ENCODE measurements around the gene SLC47A1. TPM values are rescaled to one million over a fixed set of nuclear protein-coding genes. Genes with fewer than 3 reads are reported as not detected.
A peak's percentile ranks its signal among the peaks of the same experiment; 100 is the strongest.

SLC47A1 gene
- total and polyA plus RNA-seq, 3 experiments from 2014 or later, result 0.15 to 0.29 (median 0.20) TPM

GRCh38 chr17:19531780-19532501 lies 1.7 kb upstream of the SLC47A1 start:
- H3K27me3 Mint-ChIP-seq, result peaks cover 30 to 58% of the 10 kb centered on the region in 2 donors
- peaks cover 10 to 17% (median 14%) of the 10 kb centered on the region in 3 donors for H3K4me1 Mint-ChIP-seq
- no peak overlapping the region for H3K4me3 ChIP-seq (ENCODE audit: low read length)
- no peaks in the 10 kb centered on the region for H3K9me3 Mint-ChIP-seq
- H3K36me3 Mint-ChIP-seq, result no peaks in the 10 kb centered on the region
- no peaks in the 10 kb centered on the region for H3K9me3 ChIP-seq (ENCODE audit: low read length)
- no peak overlapping the region for H3K27ac ChIP-seq (ENCODE audit: low read depth, low read length)
- H3K4me3 Mint-ChIP-seq, result peak overlapping the region in 3 of 7 donors; percentile 19 to 35 (median 32)
- ChIA-PET POLR2A (no interaction called here), CTCF (no interaction called here)
- DNase-seq, result no peak
- H3K4me1 ChIP-seq (ENCODE audit: insufficient read depth, low read length), result peaks cover 8% of the 10 kb centered on the region
- H3K27ac Mint-ChIP-seq, result no peak overlapping the region
- H3K27me3 ChIP-seq (ENCODE audit: insufficient read depth, low read length, poor library complexity, severe bottlenecking), result peaks cover 14% of the 10 kb centered on the region
- H3K36me3 ChIP-seq (ENCODE audit: insufficient read depth, low read length), result no peaks in the 10 kb centered on the region

DNA sequence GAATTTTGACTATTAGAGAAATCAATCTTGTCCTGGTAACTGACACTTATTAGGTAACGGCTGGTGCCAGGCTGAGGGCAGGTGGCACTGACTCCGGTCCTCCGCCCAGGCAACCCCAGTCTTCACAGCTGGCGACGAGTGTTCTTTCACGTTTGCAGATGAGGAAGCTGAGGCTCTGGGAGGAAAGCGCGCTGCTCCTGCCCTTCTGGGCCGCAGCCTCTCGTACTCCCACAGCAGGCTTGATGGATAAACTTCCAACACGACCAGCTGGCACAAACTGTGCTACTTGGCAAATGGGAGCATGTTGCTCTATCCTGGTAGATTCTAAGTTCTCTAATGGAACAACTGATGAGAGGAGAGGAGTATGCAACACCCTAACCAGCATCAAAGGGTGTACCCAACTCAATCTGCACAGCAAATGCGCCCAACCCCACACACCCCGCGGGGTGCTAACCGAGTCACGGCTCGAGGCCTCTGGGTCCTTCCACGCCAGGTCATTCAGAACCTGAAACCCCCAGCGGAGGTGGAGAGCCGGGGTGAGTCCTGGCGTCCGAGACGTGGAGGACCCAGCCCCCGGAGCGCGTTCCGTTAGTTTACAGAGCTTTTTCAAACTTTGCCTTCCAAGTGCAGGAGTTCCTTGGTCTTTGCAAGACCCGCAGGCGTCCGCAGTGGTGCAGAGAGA lies 477 bp upstream of the SLC47A1 start:
- Mint-ChIP-seq H3K4me1 (peaks cover 10 to 17% (median 14%) of the 10 kb centered on the region in 3 donors), H3K9me3 (no peaks in the 10 kb centered on the region), H3K36me3 (no peaks in the 10 kb centered on the region), H3K27me3 (peaks cover 39 to 59% of the 10 kb centered on the region in 2 donors), H3K27ac (no peak overlapping the region), H3K4me3 (peak overlapping the region in 5 of 7 donors; percentile 39 to 54 (median 44))
- Histone ChIP-seq H3K4me3 (ENCODE audit: low read length) (no peak overlapping the region), H3K36me3 (ENCODE audit: insufficient read depth, low read length) (no peaks in the 10 kb centered on the region), H3K4me1 (ENCODE audit: insufficient read depth, low read length) (peaks cover 8% of the 10 kb centered on the region), H3K27me3 (ENCODE audit: insufficient read depth, low read length, poor library complexity, severe bottlenecking) (peaks cover 14% of the 10 kb centered on the region), H3K27ac (ENCODE audit: low read depth, low read length) (no peak overlapping the region), H3K9me3 (ENCODE audit: low read length) (no peaks in the 10 kb centered on the region)
- POLR2A ChIA-PET, result no interaction called here
- no peak for DNase-seq
- CTCF ChIA-PET, result interaction anchor here (1.1 kb wide), 1 partner anchor 220 kb away, joined by 3 read pairs; no protein-coding TSS in a partner anchor

GRCh38 chr17:19534562-19535149 lies 1.0 kb downstream of the SLC47A1 start:
- H3K36me3 Mint-ChIP-seq, result no peaks in the 10 kb centered on the region
- no peaks in the 10 kb centered on the region for H3K9me3 ChIP-seq (ENCODE audit: low read length)
- no peaks in the 10 kb centered on the region for H3K9me3 Mint-ChIP-seq
- DNase-seq, result peak in 2 of 5 donors; percentile 17 to 36
- POLR2A ChIA-PET, result no interaction called here
- peaks cover 44 to 53% of the 10 kb centered on the region in 2 donors for H3K27me3 Mint-ChIP-seq
- H3K4me3 ChIP-seq (ENCODE audit: low read length), result no peak overlapping the region
- CTCF ChIA-PET, result interaction anchor here (1.1 to 1.4 kb wide), 2 partner anchors 210 to 219 kb away, joined by 3 read pairs; no protein-coding TSS in a partner anchor
- peaks cover 14% of the 10 kb centered on the region for H3K27me3 ChIP-seq (ENCODE audit: insufficient read depth, low read length, poor library complexity, severe bottlenecking)
- H3K27ac Mint-ChIP-seq, result no peak overlapping the region
- peaks cover 10 to 17% (median 14%) of the 10 kb centered on the region in 3 donors for H3K4me1 Mint-ChIP-seq
- no peak overlapping the region for H3K27ac ChIP-seq (ENCODE audit: low read depth, low read length)
- H3K4me1 ChIP-seq (ENCODE audit: insufficient read depth, low read length), result peaks cover 8% of the 10 kb centered on the region
- no peaks in the 10 kb centered on the region for H3K36me3 ChIP-seq (ENCODE audit: insufficient read depth, low read length)
- H3K4me3 Mint-ChIP-seq, result peak overlapping the region in 6 of 7 donors; percentile 58 to 83 (median 63)

GRCh38 chr17:19537111-19537510 lies 3.5 kb downstream of the SLC47A1 start:
- no peak overlapping the region for H3K27ac ChIP-seq (ENCODE audit: low read depth, low read length)
- no peak overlapping the region for H3K4me3 Mint-ChIP-seq
- ChIA-PET CTCF (no interaction called here), POLR2A (no interaction called here)
- no peaks in the 10 kb centered on the region for H3K9me3 Mint-ChIP-seq
- H3K9me3 ChIP-seq (ENCODE audit: low read length), result no peaks in the 10 kb centered on the region
- H3K27me3 Mint-ChIP-seq, result peaks cover 40 to 41% of the 10 kb centered on the region in 2 donors
- no peak overlapping the region for H3K4me3 ChIP-seq (ENCODE audit: low read length)
- no peaks in the 10 kb centered on the region for H3K36me3 Mint-ChIP-seq
- no peaks in the 10 kb centered on the region for H3K36me3 ChIP-seq (ENCODE audit: insufficient read depth, low read length)
- no peak overlapping the region for H3K27ac Mint-ChIP-seq
- DNase-seq, result no peak
- peaks cover 14% of the 10 kb centered on the region for H3K27me3 ChIP-seq (ENCODE audit: insufficient read depth, low read length, poor library complexity, severe bottlenecking)
- H3K4me1 ChIP-seq (ENCODE audit: insufficient read depth, low read length), result peaks cover 8% of the 10 kb centered on the region
- peaks cover 10 to 17% (median 14%) of the 10 kb centered on the region in 3 donors for H3K4me1 Mint-ChIP-seq

GRCh38 chr17:19538095-19539039 lies 4.7 kb downstream of the SLC47A1 start:
- H3K4me1 ChIP-seq (ENCODE audit: insufficient read depth, low read length), result peaks cover 6% of the 10 kb centered on the region
- no peak overlapping the region for H3K27ac ChIP-seq (ENCODE audit: low read depth, low read length)
- no peak overlapping the region for H3K4me3 ChIP-seq (ENCODE audit: low read length)
- DNase-seq, result no peak
- no peaks in the 10 kb centered on the region for H3K36me3 ChIP-seq (ENCODE audit: insufficient read depth, low read length)
- Mint-ChIP-seq H3K4me1 (peaks cover 6 to 9% (median 8%) of the 10 kb centered on the region in 3 donors), H3K27ac (no peak overlapping the region), H3K4me3 (no peak overlapping the region), H3K9me3 (no peaks in the 10 kb centered on the region), H3K27me3 (peaks cover 27 to 28% of the 10 kb centered on the region in 2 donors), H3K36me3 (no peaks in the 10 kb centered on the region)
- H3K9me3 ChIP-seq (ENCODE audit: low read length), result no peaks in the 10 kb centered on the region
- CTCF ChIA-PET, result no interaction called here
- H3K27me3 ChIP-seq (ENCODE audit: insufficient read depth, low read length, poor library complexity, severe bottlenecking), result peaks cover 8% of the 10 kb centered on the region
- POLR2A ChIA-PET, result no interaction called here

GRCh38 chr17:19539040-19539399 lies 5.4 kb downstream of the SLC47A1 start:
- Histone ChIP-seq H3K4me1 (ENCODE audit: insufficient read depth, low read length) (peaks cover 5% of the 10 kb centered on the region), H3K27ac (ENCODE audit: low read depth, low read length) (no peak overlapping the region), H3K9me3 (ENCODE audit: low read length) (no peaks in the 10 kb centered on the region), H3K36me3 (ENCODE audit: insufficient read depth, low read length) (no peaks in the 10 kb centered on the region), H3K27me3 (ENCODE audit: insufficient read depth, low read length, poor library complexity, severe bottlenecking) (peaks cover 7% of the 10 kb centered on the region), H3K4me3 (ENCODE audit: low read length) (no peak overlapping the region)
- peaks cover 25 to 27% of the 10 kb centered on the region in 2 donors for H3K27me3 Mint-ChIP-seq
- H3K4me1 Mint-ChIP-seq, result peaks cover 6 to 8% (median 7%) of the 10 kb centered on the region in 3 donors
- ChIA-PET POLR2A (no interaction called here), CTCF (no interaction called here)
- no peak overlapping the region for H3K4me3 Mint-ChIP-seq
- no peaks in the 10 kb centered on the region for H3K36me3 Mint-ChIP-seq
- DNase-seq, result no peak
- no peaks in the 10 kb centered on the region for H3K9me3 Mint-ChIP-seq
- no peak overlapping the region for H3K27ac Mint-ChIP-seq

- Histone ChIP-seq H3K36me3 (ENCODE audit: insufficient read depth, low read length) (no peaks in the 10 kb centered on the region), H3K27me3 (ENCODE audit: insufficient read depth, low read length, poor library complexity, severe bottlenecking) (peaks cover 1% of the 10 kb centered on the region), H3K4me1 (ENCODE audit: insufficient read depth, low read length) (peaks cover under 1% of the 10 kb centered on the region), H3K4me3 (ENCODE audit: low read length) (no peak overlapping the region), H3K9me3 (ENCODE audit: low read length) (no peaks in the 10 kb centered on the region), H3K27ac (ENCODE audit: low read depth, low read length) (no peak overlapping the region)
- ChIA-PET CTCF (no interaction called here), POLR2A (no interaction called here)
- Mint-ChIP-seq H3K27me3 (peaks cover 19 to 21% of the 10 kb centered on the region in 2 donors), H3K36me3 (no peaks in the 10 kb centered on the region), H3K4me1 (peaks cover 0 to 1% (median under 1%) of the 10 kb centered on the region in 3 donors), H3K4me3 (no peak overlapping the region), H3K27ac (no peak overlapping the region), H3K9me3 (no peaks in the 10 kb centered on the region)
- no peak for DNase-seq
These were observed 6.2 kb downstream of the SLC47A1 start for GRCh38 chr17:19539841-19540311.
